ENCODE data around the gene RBM15. TPM values are rescaled to one million over a fixed set of nuclear protein-coding genes. Genes with fewer than 3 reads are reported as not detected.

The RBM15 gene
- total and polyA plus RNA-seq, 2 donors (not counting 1 experiment from before 2014, with no cell fraction given): 8.4 to 25.9 TPM

GRCh38 chr1:110316735-110317134, 22.4 kb upstream of the RBM15 start:
- Histone ChIP-seq H3K4me3 (replicated peaks in 1 of 4; ENCODE audit: control extremely low read depth in 1 of 4, insufficient read depth in 1 of 4, low read depth in 3 of 4, low read length in 4 of 4) (no peak overlapping the region), H3K79me2 (ENCODE audit: control insufficient read depth, insufficient read depth, low read length) (no peaks in the 10 kb centered on the region), H3K4me2 (ENCODE audit: extremely low read depth, insufficient read depth, low read length) (no peak overlapping the region)

GRCh38 chr1:110318046-110318445, 21.1 kb upstream of the RBM15 start:
- no peak for DNase-seq (ENCODE audit: low read depth in 2 of 2)
- Histone ChIP-seq H3K4me3 (replicated peaks in 1 of 4; ENCODE audit: control extremely low read depth in 1 of 4, insufficient read depth in 1 of 4, low read depth in 3 of 4, low read length in 4 of 4) (no peak overlapping the region), H3K36me3 (ENCODE audit: control insufficient read depth, insufficient read depth, low read length) (no peaks in the 10 kb centered on the region), H3K9me3 (ENCODE audit: control insufficient read depth, insufficient read depth, low read depth, low read length) (no peaks in the 10 kb centered on the region), H3K27me3 (ENCODE audit: control insufficient read depth, insufficient read depth, low read length) (no peaks in the 10 kb centered on the region), H4K20me1 (ENCODE audit: control insufficient read depth, extremely low read depth, insufficient read depth, low read length) (no peaks in the 10 kb centered on the region), H3K79me2 (ENCODE audit: control insufficient read depth, insufficient read depth, low read length) (no peaks in the 10 kb centered on the region), H3K27ac (ENCODE audit: insufficient read depth, low read length) (no peak overlapping the region), H2AFZ (ENCODE audit: low read length) (no peak overlapping the region), H3K4me1 (ENCODE audit: control insufficient read depth, extremely low read depth, insufficient read depth, low read length) (no peaks in the 10 kb centered on the region), H3K9ac (ENCODE audit: insufficient read depth, low read length) (no peak overlapping the region), H3K4me2 (ENCODE audit: extremely low read depth, insufficient read depth, low read length) (no peak overlapping the region)
- no peak for TF ChIP-seq EZH2 (IDR thresholded peaks at IDR 0.05; ENCODE audit: low read length, missing control alignments)
- no peak for TF ChIP-seq CTCF (conservative IDR thresholded peaks at IDR 0.05 in 1 of 2, IDR thresholded peaks at IDR 0.05 in 1 of 2; ENCODE audit: low read depth in 1 of 2, low read length in 2 of 2)

More at GRCh38 chr1:110316735-110317134, 22.4 kb upstream of the RBM15 start:
- H3K27ac ChIP-seq (ENCODE audit: insufficient read depth, low read length): no peak overlapping the region
- H3K9me3 ChIP-seq (ENCODE audit: control insufficient read depth, insufficient read depth, low read depth, low read length): no peaks in the 10 kb centered on the region
- no peaks in the 10 kb centered on the region for H3K36me3 ChIP-seq (ENCODE audit: control insufficient read depth, insufficient read depth, low read length)
- H3K27me3 ChIP-seq (ENCODE audit: control insufficient read depth, insufficient read depth, low read length): no peaks in the 10 kb centered on the region
- DNase-seq (ENCODE audit: low read depth in 2 of 2): no peak
- H3K9ac ChIP-seq (ENCODE audit: insufficient read depth, low read length): no peak overlapping the region
- H3K4me1 ChIP-seq (ENCODE audit: control insufficient read depth, extremely low read depth, insufficient read depth, low read length): no peaks in the 10 kb centered on the region
- H4K20me1 ChIP-seq (ENCODE audit: control insufficient read depth, extremely low read depth, insufficient read depth, low read length): no peaks in the 10 kb centered on the region
- no peak overlapping the region for H2AFZ ChIP-seq (ENCODE audit: low read length)
- TF ChIP-seq CTCF (conservative IDR thresholded peaks at IDR 0.05 in 1 of 2, IDR thresholded peaks at IDR 0.05 in 1 of 2; ENCODE audit: low read depth in 1 of 2, low read length in 2 of 2) (no peak), EZH2 (IDR thresholded peaks at IDR 0.05; ENCODE audit: low read length, missing control alignments) (no peak)

GRCh38 chr1:110319332-110320167, 19.6 kb upstream of the RBM15 start:
- Histone ChIP-seq H3K9me3 (ENCODE audit: control insufficient read depth, insufficient read depth, low read depth, low read length) (no peaks in the 10 kb centered on the region), H4K20me1 (ENCODE audit: control insufficient read depth, extremely low read depth, insufficient read depth, low read length) (no peaks in the 10 kb centered on the region), H2AFZ (ENCODE audit: low read length) (no peak overlapping the region), H3K27ac (ENCODE audit: insufficient read depth, low read length) (no peak overlapping the region), H3K4me1 (ENCODE audit: control insufficient read depth, extremely low read depth, insufficient read depth, low read length) (no peaks in the 10 kb centered on the region), H3K4me3 (replicated peaks in 1 of 4; ENCODE audit: control extremely low read depth in 1 of 4, insufficient read depth in 1 of 4, low read depth in 3 of 4, low read length in 4 of 4) (no peak overlapping the region), H3K9ac (ENCODE audit: insufficient read depth, low read length) (no peak overlapping the region), H3K79me2 (ENCODE audit: control insufficient read depth, insufficient read depth, low read length) (no peaks in the 10 kb centered on the region), H3K4me2 (ENCODE audit: extremely low read depth, insufficient read depth, low read length) (no peak overlapping the region), H3K36me3 (ENCODE audit: control insufficient read depth, insufficient read depth, low read length) (no peaks in the 10 kb centered on the region), H3K27me3 (ENCODE audit: control insufficient read depth, insufficient read depth, low read length) (no peaks in the 10 kb centered on the region)
- no peak for DNase-seq (ENCODE audit: low read depth in 2 of 2)
- TF ChIP-seq EZH2 (IDR thresholded peaks at IDR 0.05; ENCODE audit: low read length, missing control alignments): no peak
- no peak for TF ChIP-seq CTCF (conservative IDR thresholded peaks at IDR 0.05 in 1 of 2, IDR thresholded peaks at IDR 0.05 in 1 of 2; ENCODE audit: low read depth in 1 of 2, low read length in 2 of 2)

Data from fibroblast of lung (primary cell).